Transverse colon (tissue), 4 donors: ENCODE results near the gene NEU1. TPM values are rescaled to one million over a fixed set of nuclear protein-coding genes. Genes with fewer than 3 reads are reported as not detected.

Experiments
- DNase-seq: peaks from one replicate; pipeline ENCODE4 v3.0.0-alpha.2; 2019
- H3K27ac ChIP-seq, 4 donors: fragments of 200-600 bp; sonication (generic); 2 replicates each; pipeline ENCODE4 v1.5.1; 2016 to 2018; ENCODE audit warnings: inconsistent platforms in 4 of 4
- H3K27me3 ChIP-seq: fragments of 200-600 bp; sonication (generic); 2 replicates; pipeline ENCODE4 v1.5.1; 2017; ENCODE audit warnings: inconsistent platforms
- H3K36me3 ChIP-seq, 4 donors: fragments of 200-600 bp; sonication (generic); 2 replicates each; pipeline ENCODE4 v1.5.1; 2017 to 2019; ENCODE audit warnings: inconsistent platforms in 4 of 4
- H3K4me1 ChIP-seq, 4 donors: fragments of 200-600 bp; sonication (generic); 2 replicates each; pipeline ENCODE4 v1.5.1; 2017 to 2020; ENCODE audit warnings: inconsistent platforms in 4 of 4
- H3K4me3 ChIP-seq, 4 donors: fragments of 200-600 bp; sonication (generic); 1 replicate in 1 of 4; 2 replicates in 3 of 4; pipeline versions ENCODE4 v1.5.1 to v1.6.1; 2017 to 2019; ENCODE audit warnings: inconsistent platforms in 4 of 4
- H3K9me3 ChIP-seq, 2 donors: fragments of 200-600 bp; sonication (generic); 2 replicates each; pipeline ENCODE4 v1.5.1; 2017 to 2019; ENCODE audit warnings: inconsistent platforms in 2 of 2
- CTCF ChIP-seq, 5 experiments: fragments of 200-600 bp in 3 of 5; fragments of 450-650 bp in 2 of 5; sonication (generic) in 3 of 5; IDR thresholded peaks; 1 replicate in 2 of 5; 2 replicates in 3 of 5; pipeline ENCODE4 v1.5.1; 2016 to 2017; ENCODE audit warnings: antibody characterized with exemption in 5 of 5, inconsistent platforms in 3 of 5, mild to moderate bottlenecking in 2 of 5, moderate library complexity in 1 of 5
- EP300 ChIP-seq: sonication (generic); formaldehyde crosslinking; IDR thresholded peaks from one replicate; pipeline ENCODE4 v1.6.1; 2017; ENCODE audit warnings: antibody characterized with exemption, low read depth
- POLR2A ChIP-seq: fragments of 450-650 bp; IDR thresholded peaks from one replicate; pipeline ENCODE4 v1.6.1; 2016; ENCODE audit warnings: antibody characterized with exemption, mild to moderate bottlenecking, moderate library complexity
- POLR2AphosphoS5 ChIP-seq, 3 donors: sonication (generic); formaldehyde crosslinking; IDR thresholded peaks; one replicate each; pipeline ENCODE4 v1.6.1; 2016; ENCODE audit warnings: antibody characterized with exemption in 3 of 3
- WGBS, 2 donors: methylation state at CpG; one replicate each; pipeline ENCODE4 v1.1.5; 2018; ENCODE audit warnings: low coverage in 1 of 2; 5-methylcytosine and 5-hydroxymethylcytosine counted together
- in situ Hi-C, 4 donors: fragments of 200-750 bp; cut with MboI; loops; one replicate each; pipeline versions ENCODE4 v1.15.0 to v1.15.1; 2017; ENCODE audit warnings: low sequenced_read_pairs in 3 of 4, low pct_ligation_motif_present in 1 of 4, low pct_unique_long_range_greater_than_20kb in 1 of 4
- intact Hi-C: fragments of 100-400 bp; cut with DNase I; formaldehyde crosslinking; loops from one replicate; pipeline ENCODE4 v1.15.1; 2023; ENCODE audit warnings: low total_unique reads
- total RNA-seq, 4 donors: library from RNA; depleted of rRNA; stranded (reverse); fragments of >200 nt; gene quantifications; one replicate each; pipeline ENCODE4 v1.1.0, GENCODE V29; 2016

NEU1 gene
- total RNA-seq, 4 donors from 2014 or later: 21.1 to 88.7 (median 65.4) TPM

GRCh38 chr6:31889331-31889972, 26.8 kb upstream of the NEU1 start:
- DNase-seq: no peak
- intact Hi-C loops (no loop called here), in situ Hi-C loops (no loop called here)
- WGBS, 2 donors: 93% methylated on average over 3 of the region's 3 CpGs; no CpG with 5 or more reads in 1 of the 2 donors
- H3K27me3 ChIP-seq: no peaks in the 10 kb centered on the region
- no peaks in the 10 kb centered on the region for H3K9me3 ChIP-seq
- H3K4me1 ChIP-seq: no peaks in the 10 kb centered on the region
- peaks cover 0 to 25% (median 7%) of the 10 kb centered on the region in 4 donors for H3K36me3 ChIP-seq
- H3K27ac ChIP-seq: no peak overlapping the region
- TF ChIP-seq CTCF (IDR thresholded peaks at IDR 0.05) (no peak), EP300 (no peak), POLR2A (no peak), POLR2AphosphoS5 (IDR thresholded peaks at IDR 0.05) (no peak)
- no peak overlapping the region for H3K4me3 ChIP-seq

GRCh38 chr6:31888276-31889258, 25.9 kb upstream of the NEU1 start:
- in situ Hi-C loops: no loop called here
- Histone ChIP-seq H3K27me3 (no peaks in the 10 kb centered on the region), H3K4me1 (no peaks in the 10 kb centered on the region), H3K36me3 (peaks cover 0 to 34% (median 8%) of the 10 kb centered on the region in 4 donors), H3K4me3 (no peak overlapping the region), H3K9me3 (no peaks in the 10 kb centered on the region), H3K27ac (no peak overlapping the region)
- intact Hi-C loops: no loop called here
- 80% methylated on average over 36 of the region's 43 CpGs; no CpG with 5 or more reads in 1 of the 2 donors for WGBS, 2 donors
- peak; percentile 56 for DNase-seq
- TF ChIP-seq EP300 (no peak), CTCF (IDR thresholded peaks at IDR 0.05) (peak; percentile 60 to 83 (median 77))

GRCh38 chr6:31887173-31888007, 24.8 kb upstream of the NEU1 start:
- Histone ChIP-seq H3K27me3 (no peaks in the 10 kb centered on the region), H3K36me3 (peaks cover 0 to 36% (median 8%) of the 10 kb centered on the region in 4 donors), H3K4me1 (no peaks in the 10 kb centered on the region), H3K9me3 (no peaks in the 10 kb centered on the region), H3K27ac (no peak overlapping the region), H3K4me3 (no peak overlapping the region)
- in situ Hi-C loops (no loop called here), intact Hi-C loops (no loop called here)
- no peak for DNase-seq
- no peak for TF ChIP-seq EP300
- no peak for TF ChIP-seq POLR2AphosphoS5 (IDR thresholded peaks at IDR 0.05)
- no peak for TF ChIP-seq POLR2A
- TF ChIP-seq CTCF (IDR thresholded peaks at IDR 0.05): no peak
- WGBS, 2 donors: 91% methylated on average over 19 of the region's 19 CpGs; no CpG with 5 or more reads in 1 of the 2 donors
